GM20431 (cell line): ENCODE data around the gene CNTNAP2.

Experiments used
- in situ Hi-C: fragments of 300-500 bp; cut with MseI, MboI; formaldehyde crosslinking; loops from one replicate; pipeline ENCODE4 v1.15.0; 2020; ENCODE audit warnings: low sequenced_read_pairs; ENCODE audit not compliant: unreplicated experiment

Gene CNTNAP2

GRCh38 chr7:148115308-148115707 is 1998.7 kb downstream of the CNTNAP2 start:
- in situ Hi-C loops: no loop called here

- in situ Hi-C loops: no loop called here
Measured at GRCh38 chr7:148116195-148116594, 1999.6 kb downstream of the CNTNAP2 start.

- in situ Hi-C loops: no loop called here
Measured at GRCh38 chr7:148116829-148117403, 2000.3 kb downstream of the CNTNAP2 start.

GRCh38 chr7:148118371-148118770 is 2001.8 kb downstream of the CNTNAP2 start:
- in situ Hi-C loops: no loop called here

GRCh38 chr7:148121401-148121800 is 2004.8 kb downstream of the CNTNAP2 start:
- in situ Hi-C loops: no loop called here

- in situ Hi-C loops: no loop called here
Measured at GRCh38 chr7:148121847-148122246, 2005.2 kb downstream of the CNTNAP2 start.

GRCh38 chr7:148124477-148124876 is 2007.9 kb downstream of the CNTNAP2 start:
- in situ Hi-C loops: no loop called here

- in situ Hi-C loops: no loop called here
Measured at GRCh38 chr7:148127374-148127773, 2010.8 kb downstream of the CNTNAP2 start.

GRCh38 chr7:148129023-148129422 is 2012.4 kb downstream of the CNTNAP2 start:
- in situ Hi-C loops: no loop called here

- in situ Hi-C loops: no loop called here
Measured at GRCh38 chr7:148135116-148135515, 2018.5 kb downstream of the CNTNAP2 start.

GRCh38 chr7:148135997-148136396 is 2019.4 kb downstream of the CNTNAP2 start:
- in situ Hi-C loops: no loop called here

GRCh38 chr7:148142660-148143248 is 2026.2 kb downstream of the CNTNAP2 start:
- in situ Hi-C loops: no loop called here

- in situ Hi-C loops: no loop called here
Measured at GRCh38 chr7:148144827-148145226, 2028.2 kb downstream of the CNTNAP2 start.

GRCh38 chr7:148146346-148146745 is 2029.7 kb downstream of the CNTNAP2 start:
- in situ Hi-C loops: no loop called here

- in situ Hi-C loops: no loop called here
Measured at GRCh38 chr7:148147438-148147837, 2030.8 kb downstream of the CNTNAP2 start.

- in situ Hi-C loops: no loop called here
Measured at GRCh38 chr7:148148456-148148855, 2031.9 kb downstream of the CNTNAP2 start.

- in situ Hi-C loops: no loop called here
Measured at GRCh38 chr7:148149730-148150129, 2033.1 kb downstream of the CNTNAP2 start.

GRCh38 chr7:148151778-148152177 is 2035.2 kb downstream of the CNTNAP2 start:
- in situ Hi-C loops: no loop called here

- in situ Hi-C loops: no loop called here
Measured at GRCh38 chr7:148153616-148154284, 2037.1 kb downstream of the CNTNAP2 start.

- in situ Hi-C loops: no loop called here
Measured at GRCh38 chr7:148155000-148155399, 2038.4 kb downstream of the CNTNAP2 start.

GRCh38 chr7:148155826-148156225 is 2039.2 kb downstream of the CNTNAP2 start:
- in situ Hi-C loops: no loop called here

- in situ Hi-C loops: no loop called here
Measured at GRCh38 chr7:148156233-148156632, 2039.6 kb downstream of the CNTNAP2 start.
